Stimulated activated CD4-positive, alpha-beta T cell treated with anti-CD3 and anti-CD28 coated beads, TNF-alpha, amount 100 ng/mL, for 48 hours (primary cell): ENCODE data around the gene PSORS1C2.
"Not testable (repeated sequence)": the region's sequence is repeated elsewhere in the genome, so short reads cannot be mapped to it uniquely, and the experiment has no call there.

Experiments used
- DNase-seq, 3 donors: peaks; one replicate each; pipeline ENCODE4 v3.0.0-alpha.2; 2020; ENCODE audit warnings: low read depth in 3 of 3

PSORS1C2 gene

DNA sequence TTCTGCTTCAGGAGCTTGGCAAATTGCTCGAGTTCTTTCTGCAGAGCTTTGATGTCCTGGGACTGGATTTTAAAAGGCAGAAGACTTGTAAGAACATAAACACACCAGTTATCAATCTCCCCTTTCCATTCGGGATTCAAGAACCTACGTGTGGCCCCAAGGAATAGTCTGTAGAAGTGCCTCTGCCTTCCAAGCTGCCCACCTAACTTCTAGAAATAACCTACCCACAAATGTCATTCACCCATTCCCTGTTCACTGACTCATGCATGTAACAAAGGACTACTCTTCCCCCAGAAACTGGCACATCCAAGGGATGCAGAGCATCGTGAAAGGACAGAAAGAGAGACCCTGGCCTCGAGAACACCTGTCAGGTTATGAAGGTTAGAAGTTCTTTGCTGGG is 27.1 kb upstream of the PSORS1C2 start:
- DNase-seq: no peak

DNA sequence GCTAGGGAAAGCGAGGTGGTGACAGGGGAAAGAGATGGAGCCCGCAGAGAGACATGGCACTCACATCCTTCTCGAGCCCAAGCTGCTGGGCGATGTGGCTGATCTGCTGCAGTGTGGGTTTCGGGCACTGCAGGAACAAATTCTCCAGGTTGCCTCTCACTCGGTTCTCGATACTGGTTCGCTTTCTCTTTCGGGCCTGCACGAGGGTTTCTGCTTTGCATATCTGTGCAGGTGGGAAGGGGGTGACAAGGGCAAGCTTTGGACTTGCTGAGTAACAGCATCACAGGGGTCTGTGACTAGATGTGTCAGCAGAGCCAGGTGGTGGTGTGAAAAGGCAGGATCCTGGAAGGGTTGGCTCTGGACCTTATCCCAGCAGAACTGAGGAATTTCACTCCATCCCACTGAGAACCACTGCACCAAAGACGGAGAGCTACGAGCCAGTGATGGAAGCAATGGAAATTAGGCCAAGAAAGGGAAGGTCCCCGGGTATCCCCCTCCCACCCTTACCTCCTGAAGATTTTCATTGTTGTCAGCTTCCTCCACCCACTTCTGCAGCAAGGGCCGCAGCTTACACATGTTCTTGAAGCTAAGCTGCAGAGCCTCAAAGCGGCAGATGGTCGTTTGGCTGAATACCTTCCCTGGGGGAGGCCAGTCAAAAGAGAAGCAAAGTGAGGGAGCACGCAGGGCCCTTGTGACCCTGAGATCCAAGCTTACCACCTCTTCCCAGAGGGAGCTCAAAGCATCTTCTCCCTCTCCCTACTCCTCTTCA is 26.4 kb upstream of the PSORS1C2 start:
- DNase-seq: not testable (repeated sequence)

DNA sequence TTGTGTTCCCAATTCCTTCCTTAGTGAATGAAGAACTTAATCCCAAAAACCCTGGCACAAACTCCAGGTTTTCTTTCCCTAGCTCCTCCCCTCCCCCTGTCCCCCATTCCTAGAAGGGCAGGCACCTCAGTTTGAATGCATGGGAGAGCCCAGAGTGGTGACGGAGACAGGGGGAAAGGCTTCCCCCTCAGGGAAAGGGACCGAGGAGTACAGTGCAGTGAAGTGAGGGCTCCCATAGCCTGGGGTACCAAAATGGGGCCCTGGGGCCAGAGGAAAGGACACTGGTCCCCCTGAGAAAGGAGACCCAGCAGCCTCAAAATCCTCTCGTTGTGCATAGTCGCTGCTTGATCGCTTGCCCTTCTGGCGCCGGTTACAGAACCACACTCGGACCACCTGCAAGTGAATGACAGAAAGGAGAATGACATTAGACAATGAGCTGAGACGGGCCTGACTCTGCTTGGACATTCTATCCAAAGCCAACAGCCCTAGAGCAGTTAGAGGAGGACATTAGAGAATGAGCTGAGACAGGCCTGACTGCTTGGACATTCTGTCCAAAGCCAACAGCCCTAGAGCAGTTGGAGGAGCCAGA is 25.7 kb upstream of the PSORS1C2 start:
- DNase-seq: not testable (repeated sequence)

DNA sequence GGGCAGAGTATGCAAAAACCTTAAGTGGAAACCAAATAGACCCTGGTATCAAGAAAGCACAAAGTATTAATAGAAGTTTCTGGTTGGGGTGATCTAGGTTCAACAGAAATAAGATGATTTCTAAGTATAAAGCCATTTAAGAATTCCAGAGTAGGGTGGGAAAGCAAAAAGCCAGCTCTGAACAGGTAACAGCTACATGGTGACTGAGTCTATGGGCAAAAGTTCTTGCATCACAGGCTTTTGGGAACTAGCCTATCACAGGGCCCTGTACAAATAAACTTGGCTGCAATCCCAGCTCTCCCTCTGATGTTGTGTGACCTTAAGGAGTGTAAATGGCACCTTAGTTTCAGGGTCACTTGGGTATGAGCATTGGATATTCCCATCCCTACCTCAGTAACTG is 25.1 kb upstream of the PSORS1C2 start:
- no peak for DNase-seq

DNA sequence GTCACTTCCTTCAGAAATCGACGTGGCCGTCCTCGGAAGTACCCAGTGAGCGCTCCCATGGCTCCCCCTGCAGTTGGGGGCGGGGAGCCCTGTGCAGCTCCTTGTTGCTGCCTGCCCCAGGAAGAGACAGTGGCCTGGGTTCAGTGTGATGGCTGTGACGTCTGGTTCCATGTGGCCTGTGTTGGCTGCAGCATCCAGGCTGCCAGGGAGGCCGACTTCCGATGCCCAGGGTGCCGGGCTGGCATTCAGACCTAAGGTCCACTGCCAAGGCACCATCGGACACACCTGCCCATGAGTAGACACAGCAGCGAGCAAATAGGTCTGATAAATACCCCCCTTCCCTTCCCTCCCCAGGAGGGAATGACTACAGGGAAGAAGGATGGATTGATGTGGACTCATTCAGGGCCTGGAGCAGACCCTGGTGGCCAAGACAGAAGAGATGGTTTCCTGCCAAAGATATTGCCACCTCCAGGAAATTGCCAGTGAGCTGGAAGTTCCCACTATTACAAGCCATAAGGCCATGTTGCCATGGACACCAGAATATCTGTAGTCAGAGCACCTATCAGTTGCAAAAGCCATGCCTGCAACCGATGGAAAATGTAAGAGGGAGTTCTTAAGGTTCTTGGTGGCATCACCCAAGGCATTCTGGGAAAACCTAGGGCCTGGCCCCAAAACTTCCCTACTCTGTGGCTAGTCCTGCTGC is 23.7 kb upstream of the PSORS1C2 start:
- no peak for DNase-seq

DNA sequence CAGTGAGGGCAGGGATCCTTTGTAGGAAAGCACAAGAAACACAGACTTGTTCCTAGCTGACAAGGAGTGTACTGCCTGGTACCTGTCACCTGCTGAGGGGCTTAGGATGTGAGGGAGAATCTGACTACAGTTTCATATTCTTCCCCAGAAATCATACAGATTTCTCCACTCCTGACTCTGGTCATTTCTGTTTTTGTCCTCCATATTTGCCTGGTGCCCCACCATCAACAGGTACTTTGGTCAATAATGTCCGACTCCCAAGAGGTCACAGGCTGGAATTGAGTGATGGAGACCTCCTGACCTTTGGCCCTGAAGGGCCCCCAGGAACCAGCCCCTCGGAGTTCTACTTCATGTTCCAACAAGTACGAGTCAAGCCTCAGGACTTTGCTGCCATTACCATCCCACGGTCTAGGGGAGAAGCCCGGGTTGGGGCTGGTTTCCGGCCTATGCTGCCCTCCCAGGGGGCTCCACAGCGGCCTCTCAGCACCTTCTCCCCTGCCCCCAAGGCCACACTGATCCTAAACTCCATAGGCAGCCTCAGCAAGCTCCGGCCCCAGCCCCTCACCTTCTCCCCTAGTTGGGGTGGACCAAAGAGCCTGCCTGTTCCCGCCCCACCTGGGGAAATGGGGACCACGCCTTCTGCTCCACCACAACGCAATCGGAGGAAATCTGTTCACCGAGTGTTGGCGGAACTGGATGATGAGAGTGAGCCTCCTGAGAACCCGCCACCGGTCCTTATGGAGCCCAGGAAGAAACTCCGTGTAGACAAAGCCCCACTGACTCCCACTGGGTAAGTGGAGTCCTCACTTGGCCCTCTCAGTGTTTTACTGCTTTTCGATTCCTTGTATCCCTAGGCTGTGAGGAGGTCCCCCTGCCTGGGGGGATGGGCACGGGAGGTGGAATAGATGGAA is 22.6 kb upstream of the PSORS1C2 start:
- DNase-seq: no peak

DNA sequence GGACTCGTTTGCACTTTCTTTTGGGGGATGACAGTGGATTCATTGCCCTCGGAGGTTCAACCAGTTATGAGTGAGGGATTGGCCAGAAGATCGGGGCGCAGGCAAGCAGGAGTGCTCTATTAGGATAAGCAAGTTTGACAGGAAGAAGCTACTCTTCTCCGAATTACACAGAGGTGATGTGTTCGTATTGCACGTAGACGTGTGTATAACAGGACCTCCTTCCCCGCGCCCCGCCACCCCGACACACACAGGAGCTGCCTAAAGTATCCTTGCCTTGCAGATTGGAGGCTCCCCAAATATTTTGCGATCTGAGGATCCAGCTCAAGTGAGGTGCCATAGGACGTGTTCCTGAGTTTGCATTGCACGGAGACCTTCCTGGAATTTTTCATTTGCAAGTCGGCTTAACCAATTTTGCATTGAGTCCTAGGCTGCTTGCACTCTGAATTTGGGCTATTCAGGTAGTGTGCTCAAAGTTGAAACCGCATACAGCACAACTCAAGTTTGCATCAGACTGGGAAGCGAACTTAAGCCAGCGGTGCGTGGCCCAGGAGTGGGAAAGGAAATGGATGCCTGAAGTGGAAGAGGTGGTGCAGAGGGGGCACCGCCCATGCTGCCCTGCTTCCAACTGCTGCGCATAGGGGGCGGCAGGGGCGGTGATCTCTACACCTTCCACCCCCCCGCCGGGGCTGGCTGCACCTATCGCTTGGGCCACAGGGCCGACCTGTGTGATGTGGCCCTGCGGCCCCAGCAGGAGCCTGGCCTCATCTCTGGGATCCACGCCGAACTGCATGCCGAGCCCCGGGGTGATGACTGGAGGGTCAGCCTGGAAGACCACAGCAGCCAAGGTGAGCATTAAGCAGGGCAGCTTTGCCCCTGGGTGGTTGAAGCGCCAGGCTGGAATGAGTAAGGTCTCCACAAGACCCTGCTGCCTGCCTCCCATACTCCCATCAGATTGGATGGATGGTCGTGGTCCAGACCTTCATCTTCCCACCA is 20.3 kb upstream of the PSORS1C2 start:
- DNase-seq: peak in 1 of 3 donors; percentile 15

DNA sequence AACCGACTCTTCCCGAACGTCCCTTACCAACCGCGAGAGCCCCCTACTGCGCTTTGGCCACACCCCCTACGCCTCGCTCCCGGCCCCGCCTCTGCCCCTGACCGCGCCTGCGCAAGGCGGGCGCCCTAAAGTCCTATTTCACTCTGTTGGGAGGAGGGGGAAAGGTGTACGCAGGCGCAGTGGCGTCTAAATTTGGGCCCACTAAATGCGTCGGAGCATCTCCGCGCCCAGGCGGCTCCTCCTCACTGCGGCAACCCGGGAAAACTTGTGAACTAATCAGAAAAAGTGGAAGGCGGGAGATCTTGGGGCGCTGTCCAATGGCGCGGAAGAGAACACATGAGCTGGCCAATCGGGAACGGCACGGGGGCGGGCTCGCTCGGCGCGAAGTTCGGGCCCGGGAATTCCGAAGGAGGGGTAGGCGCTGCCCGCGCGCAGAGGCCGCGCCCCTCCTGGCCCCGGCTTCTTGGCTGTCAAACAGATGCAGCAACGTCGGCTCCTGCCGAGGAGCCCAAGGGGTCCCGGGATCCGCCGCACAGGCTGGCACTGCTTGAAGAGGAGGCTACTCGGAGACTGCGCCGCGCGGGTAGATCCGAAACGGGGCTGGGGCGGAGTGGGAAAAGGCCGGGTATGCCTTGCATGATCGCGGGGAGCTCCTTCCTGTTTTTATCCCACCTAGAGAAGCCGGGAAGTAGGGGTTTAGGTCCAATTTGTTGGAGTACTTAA is 19.4 kb upstream of the PSORS1C2 start, which contains the start of gene TCF19:
TSS of gene TCF19 (plus strand) at position 450 of the 723 bp plus-strand sequence. CDS start 881 bp downstream, outside the sequence.
- DNase-seq: peak; percentile 96 to 99 (median 99)

DNA sequence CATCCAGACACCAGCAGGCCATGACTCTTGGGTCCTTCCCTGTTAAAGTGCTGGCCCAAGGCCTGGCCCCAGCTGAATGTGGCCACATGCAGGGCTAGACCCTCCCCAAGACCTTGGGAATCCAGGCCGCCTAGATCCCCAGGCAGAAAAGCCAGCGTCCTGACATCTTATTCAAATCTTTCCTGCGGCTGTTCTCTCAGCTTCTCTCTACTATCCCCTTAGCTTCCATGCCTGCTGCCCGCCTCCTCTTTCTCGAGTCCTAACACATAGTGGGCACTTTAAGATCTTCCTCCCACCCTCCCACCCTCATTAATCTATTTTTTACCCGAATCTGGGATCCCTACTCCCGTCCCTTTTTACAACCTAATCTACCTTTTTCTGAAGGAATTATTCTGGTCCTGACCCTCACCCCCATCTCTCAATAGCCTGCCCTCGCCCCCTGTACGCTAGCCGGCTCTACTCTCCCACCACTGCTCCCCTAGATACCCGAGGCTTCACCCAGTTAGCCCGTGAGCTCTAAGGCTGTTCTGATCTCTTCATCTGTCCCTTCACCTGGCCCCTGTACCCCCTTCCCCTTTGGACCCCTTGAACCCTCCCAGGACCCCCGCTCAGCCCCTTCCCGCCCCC is 18.8 kb upstream of the PSORS1C2 start, which contains the start of gene CCHCR1:
TSS of gene CCHCR1 (minus strand) at position 290 of the 627 bp plus-strand sequence. CDS start at position 88, 202 bp downstream.
- DNase-seq: no peak

DNA sequence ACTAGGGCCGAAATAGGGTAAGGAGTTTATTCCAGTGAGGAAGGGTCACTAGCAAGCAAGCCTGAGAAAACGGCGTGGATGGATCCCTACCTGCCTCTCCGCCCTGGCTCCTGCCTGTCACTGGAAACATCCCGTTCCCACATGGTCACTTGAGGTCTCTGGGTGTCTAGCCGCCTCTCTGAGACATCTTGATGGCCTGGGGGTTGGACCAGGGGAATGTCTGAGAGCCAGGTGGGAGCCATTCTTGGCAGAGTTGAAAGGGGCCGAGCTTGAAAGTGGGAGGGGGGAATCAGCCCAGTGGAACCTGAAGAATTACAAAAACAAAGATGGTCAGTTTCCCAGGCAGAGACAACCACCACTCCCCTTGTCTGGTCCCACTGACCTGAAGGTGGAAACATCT is 17.8 kb upstream of the PSORS1C2 start:
- DNase-seq: no peak

DNA sequence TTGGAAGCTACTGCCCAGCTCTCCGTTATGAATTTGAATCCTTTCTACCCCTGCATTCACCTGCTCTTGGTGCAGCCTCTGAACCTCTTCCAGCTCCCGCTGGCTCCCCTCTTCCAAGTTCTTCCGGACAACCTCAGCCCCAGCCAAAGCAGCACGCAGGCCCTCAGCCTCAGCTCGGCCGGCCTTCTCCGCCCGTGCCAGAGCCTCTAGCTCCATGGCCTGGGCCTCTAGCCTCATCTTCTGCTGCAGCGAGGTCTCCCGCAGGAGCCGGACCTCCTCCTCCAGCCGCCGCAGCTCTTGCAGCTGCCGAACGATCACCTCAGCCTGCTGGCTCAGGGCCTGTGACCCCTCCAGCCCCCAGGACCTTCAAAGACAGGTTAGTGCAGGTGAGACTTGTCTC is 15.6 kb upstream of the PSORS1C2 start:
- no peak for DNase-seq

DNA sequence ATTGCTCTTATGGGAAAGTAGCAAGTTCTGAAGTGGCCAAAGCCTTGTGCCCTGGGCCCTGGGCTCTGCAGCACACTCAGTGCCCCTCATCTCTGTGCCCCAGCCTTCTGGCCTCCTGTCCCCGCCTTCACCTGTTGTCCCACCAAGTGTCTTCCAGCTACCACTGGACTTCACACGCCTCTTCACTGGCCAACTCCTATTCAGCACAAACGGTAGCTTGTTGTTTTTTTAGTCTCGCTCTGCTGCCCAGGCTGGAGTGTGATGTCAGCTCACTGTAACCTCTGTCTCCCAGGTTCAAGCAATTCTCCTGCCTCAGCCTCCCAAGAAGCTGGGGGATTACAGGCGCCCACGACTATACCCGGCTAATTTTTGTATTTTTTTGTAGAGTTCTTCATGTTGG is 13.9 kb upstream of the PSORS1C2 start:
- DNase-seq: no peak

DNA sequence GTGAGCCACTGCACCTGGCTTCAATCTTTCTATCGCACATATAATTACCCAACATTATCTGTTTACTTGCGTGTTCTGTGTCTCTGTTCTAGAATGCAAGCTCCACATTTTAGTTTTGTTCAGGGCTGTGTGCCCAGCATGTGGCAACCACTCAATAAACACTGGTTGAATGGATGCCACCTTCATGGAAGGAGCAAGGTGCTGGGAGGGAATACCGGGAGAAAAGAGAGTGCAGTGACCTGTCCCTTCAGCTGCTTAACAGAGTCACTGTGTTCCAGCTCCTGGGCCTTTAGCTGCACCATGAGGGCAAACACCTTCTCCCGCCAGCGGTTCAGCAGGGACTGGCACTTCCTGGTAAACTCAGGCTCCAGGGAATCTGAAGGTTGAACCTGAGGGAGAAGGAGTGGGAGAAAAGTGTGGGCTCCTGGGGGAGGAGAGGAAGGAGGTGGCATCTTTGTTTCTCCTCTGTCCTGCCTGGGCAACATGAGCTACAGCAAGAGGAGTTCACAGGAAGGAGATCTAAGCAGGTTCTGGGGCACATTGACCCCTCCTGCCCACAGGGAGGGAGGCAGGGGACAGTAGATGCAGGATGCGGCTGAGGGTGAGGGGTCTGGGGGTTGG is 11.1 kb upstream of the PSORS1C2 start:
- no peak for DNase-seq

DNA sequence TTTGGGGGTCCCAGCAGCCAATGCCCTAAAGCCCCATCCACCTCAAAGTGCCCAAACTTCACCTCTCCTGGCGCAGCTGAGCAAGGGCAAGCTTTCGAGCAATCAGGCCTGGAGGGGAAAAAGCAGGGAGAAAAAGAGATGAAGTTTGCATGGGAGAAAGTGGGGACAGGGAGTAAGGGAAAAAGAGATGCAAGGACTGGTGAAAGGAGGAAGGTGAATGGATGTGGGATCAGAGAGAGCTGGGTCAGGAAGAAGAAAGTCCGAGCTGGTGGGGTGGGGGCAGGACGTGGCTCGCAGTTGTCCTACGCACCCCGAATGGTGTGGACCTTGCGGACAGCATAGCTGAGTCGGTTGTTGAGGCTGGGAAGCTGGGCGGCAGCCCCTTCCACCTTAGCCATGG is 6.5 kb upstream of the PSORS1C2 start:
- DNase-seq: no peak

DNA sequence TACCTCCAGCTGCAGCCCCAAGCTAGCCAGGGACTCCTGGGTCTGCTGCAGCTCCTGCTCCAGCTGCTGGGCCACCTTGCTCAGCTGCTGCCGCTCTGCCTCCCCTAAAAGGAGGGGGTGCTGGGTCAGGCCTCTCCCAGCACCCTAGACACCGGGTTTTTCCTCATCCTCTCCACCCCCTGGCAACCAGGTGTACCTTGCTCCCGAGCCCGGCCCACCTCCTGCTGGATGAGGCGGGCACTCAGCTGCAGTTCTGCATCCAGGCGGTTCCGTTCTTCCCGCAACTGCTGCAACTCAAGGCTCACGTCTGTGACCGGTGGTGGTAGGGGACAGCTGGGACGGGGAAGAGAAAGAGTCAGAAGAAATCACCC is 6.1 kb upstream of the PSORS1C2 start:
- DNase-seq: no peak

DNA sequence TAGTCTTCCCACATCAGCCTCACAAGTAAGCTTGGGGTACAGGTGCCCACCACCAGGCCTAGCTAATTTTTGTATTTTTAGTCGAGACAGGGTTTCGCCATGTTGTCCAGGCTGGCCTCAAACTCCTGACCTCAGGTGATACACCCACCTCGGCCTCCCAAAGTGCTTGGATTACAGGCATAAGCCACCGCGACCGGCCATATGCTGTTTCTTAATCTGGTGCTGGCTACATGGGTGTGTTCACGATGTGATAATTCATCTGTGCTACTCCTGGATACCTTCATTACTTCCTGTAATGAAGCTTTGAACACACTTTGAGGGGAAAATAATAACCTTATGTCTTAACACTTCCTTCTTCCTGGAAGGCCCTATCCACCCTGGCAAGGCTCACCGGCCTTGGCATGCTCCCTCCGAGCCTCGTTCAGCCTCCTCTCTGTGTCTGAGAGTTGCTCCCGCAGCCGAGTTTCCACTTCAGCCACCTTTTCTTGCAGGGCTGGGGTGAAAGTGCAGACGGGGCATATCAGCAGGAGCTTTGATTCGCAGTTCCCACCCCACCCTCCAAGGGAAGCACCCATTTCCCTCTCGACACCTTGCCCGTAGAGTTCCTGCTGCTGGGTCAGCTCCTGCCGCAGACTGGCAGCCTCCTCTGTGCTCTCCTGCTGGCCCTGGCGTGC is 5.6 kb upstream of the PSORS1C2 start:
- no peak for DNase-seq

DNA sequence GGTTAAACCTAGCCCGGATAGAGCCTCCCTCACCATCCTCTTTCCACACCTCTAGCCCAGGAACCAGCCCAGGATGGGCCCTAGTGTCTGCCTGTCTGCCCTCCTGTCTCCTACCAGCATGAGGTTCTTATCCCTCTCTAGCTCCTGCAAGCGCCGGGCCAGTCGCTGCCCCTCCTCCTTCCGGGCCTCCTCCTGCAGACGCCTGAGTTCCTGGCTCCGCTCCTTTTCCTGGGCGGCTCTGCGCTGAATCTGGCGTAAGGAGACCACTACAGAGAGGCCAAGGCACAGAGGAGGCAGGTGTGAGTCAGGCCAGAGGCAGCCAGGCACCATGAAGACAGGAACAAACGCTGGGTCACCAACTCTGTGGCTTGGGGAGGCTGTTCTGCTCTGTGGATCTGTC is 4.3 kb upstream of the PSORS1C2 start:
- DNase-seq: no peak

DNA sequence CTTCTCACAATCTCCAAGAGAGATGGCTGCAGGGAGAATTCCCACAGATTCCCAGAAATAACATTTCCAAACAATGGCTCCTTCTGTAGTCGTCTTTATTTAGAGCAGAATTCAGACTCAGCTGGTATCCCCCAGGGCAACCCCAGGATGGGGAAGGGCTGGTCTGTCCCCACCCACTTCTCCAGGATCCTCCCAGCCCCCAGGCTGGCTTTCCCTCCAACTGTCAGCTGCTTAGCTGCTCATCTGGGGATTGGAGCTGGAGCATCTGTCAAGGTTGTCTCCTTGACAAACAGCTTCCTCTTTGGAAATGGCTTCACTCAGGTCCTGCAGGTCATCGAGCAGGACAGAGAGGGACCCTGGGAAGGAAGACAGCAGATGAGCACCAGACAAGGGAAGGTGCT is 3.5 kb upstream of the PSORS1C2 start:
- DNase-seq: no peak
